Renal cortex interstitium (tissue), 11 donors: ENCODE data around the gene UNC5B. TPM values are rescaled to one million over a fixed set of nuclear protein-coding genes. Genes with fewer than 3 reads are reported as not detected.
A peak's percentile ranks its signal among the peaks of the same experiment; 100 is the strongest.
"Not testable (repeated sequence)": the region's sequence is repeated elsewhere in the genome, so short reads cannot be mapped to it uniquely, and the experiment has no call there.

Source experiments
- DNase-seq, 11 donors: peaks; one replicate each; pipeline ENCODE4 v3.0.0-alpha.2; 2013; ENCODE audit warnings: low read depth in 9 of 11, low spot score in 4 of 11; ENCODE audit errors: extremely low read depth in 1 of 11
- polyA plus RNA-seq, 3 donors: library from polyadenylated mRNA; unstranded; fragments of 120-200 nt; gene quantifications; one replicate each; pipeline ENCODE4 v1.2.1, GENCODE V29; 2013; ENCODE audit not compliant: insufficient read length in 3 of 3

UNC5B gene
- polyA plus RNA-seq, 3 donors, result 42.2 to 58.4 (median 50.9) TPM

- peak in 8 of 11 donors; percentile 55 to 78 (median 68) for DNase-seq
Observed at GRCh38 chr10:71270301-71271220, 58.2 kb downstream of the UNC5B start.

GRCh38 chr10:71271662-71272055 lies 59.3 kb downstream of the UNC5B start:
- no peak for DNase-seq

DNA sequence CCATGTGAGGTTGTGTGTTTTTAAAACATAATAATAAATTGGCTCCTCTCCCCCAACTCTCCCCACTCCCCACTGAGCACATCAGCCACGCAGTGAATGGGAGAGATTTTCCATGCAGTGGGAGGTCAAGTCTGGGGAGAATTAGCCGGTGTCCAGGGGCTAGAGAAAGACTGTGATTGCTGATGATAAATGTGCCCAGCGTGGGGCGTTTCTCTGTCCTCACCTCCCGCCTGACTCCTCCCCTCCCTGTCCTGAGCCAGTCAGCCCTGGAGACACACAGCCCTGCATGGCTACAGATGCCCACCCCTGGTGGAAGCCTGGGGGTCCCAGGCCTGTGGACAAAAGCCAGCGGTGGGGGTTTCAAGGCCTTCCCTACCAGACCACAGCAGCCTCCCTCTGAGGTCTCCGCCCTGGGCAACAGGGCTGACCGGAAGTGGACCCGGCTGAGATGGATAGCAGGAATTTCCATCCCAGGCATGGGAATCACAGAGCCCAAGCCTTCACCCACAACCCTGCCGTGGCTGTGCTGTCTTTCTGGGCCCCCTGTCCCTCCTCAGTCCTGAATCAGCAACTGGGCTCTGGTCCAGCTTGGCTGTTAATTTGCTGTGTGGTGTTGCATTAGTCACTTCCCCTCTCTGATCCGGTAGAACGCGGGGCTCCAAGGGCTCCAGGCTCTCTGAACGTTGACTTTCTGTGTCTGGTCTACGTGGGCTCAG lies 59.8 kb downstream of the UNC5B start:
- DNase-seq, result no peak

GRCh38 chr10:71272974-71273373 lies 60.6 kb downstream of the UNC5B start:
- not testable (repeated sequence) for DNase-seq

DNA sequence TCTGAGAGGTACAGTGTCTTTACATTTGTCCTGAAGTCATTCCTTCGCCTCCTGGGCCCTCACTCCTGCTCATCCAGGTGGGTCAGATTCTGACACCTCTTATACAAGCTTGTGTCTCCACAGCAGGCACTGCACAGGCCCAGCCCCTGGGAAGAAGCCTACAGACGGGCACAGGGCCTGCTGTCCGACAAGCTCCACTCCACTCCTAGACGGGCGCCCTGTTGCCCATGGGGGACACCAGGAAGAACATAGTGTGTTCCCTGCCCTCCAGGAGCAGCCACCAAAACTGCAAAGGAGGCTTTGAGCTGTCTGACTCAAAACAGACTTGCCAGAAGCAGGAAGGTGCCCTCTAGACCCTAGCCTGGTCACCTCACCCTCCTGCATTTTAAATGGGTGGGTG lies 61.1 kb downstream of the UNC5B start:
- DNase-seq, result no peak

- no peak for DNase-seq
Observed at GRCh38 chr10:71274901-71275796, 62.8 kb downstream of the UNC5B start.

DNA sequence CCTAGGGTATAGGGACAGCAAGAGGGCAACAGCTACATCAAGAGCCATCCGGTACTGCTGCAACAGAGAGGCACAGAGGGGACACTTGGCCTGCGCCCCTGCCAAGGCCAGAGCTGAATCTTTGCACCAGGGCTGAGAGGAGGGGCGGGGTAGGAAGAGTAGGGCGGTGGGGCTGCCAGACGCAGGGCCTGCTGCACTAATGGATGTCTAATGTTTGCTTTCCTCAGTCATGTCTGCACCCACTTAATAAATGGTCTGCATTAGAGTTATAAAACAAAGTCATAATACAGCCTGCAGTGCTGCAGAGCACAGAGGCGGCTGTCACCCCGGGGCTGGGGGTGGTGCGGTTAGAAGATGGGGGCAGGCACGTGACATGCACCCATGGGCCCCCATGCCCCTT lies 64.5 kb downstream of the UNC5B start:
- DNase-seq, result no peak

- DNase-seq, result no peak
Observed at GRCh38 chr10:71277914-71278665, 65.7 kb downstream of the UNC5B start.

DNA sequence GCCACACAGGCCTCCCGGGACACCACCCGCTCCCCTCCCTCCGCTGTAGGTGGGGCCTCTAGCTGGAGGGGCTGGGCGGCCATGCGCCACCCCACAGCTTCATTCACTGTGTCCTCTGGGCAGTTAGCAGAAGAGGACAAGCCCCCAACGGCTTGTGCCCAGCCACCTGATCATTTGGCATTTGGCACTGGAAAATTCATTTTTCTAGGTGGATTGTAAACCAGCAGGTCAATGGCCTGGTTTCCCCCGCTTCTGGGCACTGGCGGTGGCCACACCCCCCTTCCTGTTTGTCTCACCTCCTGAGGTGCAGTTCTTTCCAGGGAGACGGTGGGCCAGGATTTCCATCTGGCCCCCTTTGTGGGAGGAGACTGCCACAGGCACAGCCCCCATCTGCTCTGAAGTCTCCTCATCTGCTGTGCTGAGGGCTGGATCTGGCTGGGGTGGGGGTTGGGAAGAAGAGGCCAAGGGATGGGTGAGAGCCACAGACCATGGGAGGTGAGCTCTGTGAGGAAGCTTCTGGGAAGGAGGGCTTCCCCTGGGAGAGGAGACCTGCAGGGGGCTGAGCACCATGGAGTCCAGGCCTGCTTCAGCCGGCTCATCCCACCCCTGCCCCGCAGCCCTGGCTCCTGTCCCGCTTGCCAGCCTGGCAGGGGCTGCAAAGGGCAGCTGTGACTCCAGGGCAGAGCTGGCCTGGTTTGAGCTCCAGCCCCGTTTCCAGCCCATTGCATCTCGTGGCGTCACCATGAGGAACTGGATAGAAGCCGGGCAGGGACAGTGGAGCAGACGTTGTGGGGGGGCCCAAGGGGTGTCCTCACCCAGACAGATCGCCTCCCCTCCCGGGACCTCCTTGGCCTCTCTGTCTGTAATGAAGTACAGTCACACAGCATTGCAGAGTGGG lies 66.6 kb downstream of the UNC5B start:
- no peak for DNase-seq

DNA sequence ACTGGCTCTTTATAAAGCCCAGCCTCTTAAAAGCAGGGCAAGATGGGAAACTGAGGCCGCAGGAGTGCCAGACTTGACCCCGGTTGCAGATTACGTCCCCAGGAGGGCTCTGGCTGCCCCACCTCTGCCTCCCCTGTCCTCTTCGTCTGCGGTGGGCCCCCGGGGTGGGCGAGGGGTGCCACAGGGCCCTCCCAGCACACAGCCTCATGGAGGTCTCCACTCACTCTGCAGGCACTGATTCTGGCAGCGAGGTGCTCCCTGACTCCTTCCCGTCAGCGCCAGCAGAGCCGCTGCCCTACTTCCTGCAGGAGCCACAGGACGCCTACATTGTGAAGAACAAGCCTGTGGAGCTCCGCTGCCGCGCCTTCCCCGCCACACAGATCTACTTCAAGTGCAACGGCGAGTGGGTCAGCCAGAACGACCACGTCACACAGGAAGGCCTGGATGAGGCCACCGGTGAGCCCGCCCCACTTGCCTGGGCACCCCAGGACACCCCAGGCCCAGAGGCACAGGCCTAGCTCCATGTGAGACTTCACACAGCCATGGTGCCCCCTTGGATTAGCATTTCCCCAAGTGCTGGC lies 67.3 kb downstream of the UNC5B start:
- DNase-seq, result no peak

GRCh38 chr10:71280216-71280615 lies 67.8 kb downstream of the UNC5B start:
- no peak for DNase-seq

GRCh38 chr10:71280825-71281224 lies 68.5 kb downstream of the UNC5B start:
- no peak for DNase-seq

GRCh38 chr10:71281646-71282322 lies 69.4 kb downstream of the UNC5B start:
- no peak for DNase-seq

DNA sequence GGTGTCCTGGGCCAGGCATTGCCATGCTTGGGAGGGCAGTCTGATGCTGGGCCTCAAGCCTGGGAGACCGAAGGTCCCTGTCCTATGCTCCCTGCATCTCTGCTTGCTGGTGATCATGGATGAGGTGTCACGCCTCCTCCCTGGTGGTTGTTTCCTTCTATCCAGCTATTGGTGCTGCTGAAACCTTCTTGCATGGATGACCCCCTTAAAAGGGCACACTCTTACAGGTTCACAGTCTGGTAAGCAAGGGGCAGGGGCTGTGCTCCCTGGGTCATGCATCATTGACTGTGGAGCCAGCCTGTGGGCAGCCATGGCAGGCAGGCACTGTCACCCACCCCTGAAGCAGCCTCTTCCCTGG lies 69.9 kb downstream of the UNC5B start:
- DNase-seq, result no peak

DNA sequence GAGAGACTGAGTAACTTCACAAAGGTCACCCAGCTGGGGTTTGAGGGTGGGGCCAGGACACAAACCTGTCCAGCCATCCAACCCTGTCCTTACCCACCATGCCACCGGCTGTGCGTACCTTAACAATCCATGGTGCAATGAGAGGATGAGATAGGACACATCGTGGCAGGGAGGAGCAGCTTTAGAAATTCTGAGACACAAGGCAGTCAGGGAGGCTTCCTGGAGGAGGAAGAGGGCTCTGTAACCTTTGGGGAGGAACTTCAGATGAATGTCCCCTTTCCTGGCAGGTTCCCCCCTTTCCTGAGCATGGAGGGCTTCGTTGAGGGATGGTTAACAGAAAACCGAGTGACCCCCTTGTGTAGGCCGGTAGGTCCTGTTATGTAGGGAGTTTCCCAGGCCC lies 71.0 kb downstream of the UNC5B start:
- DNase-seq, result no peak

- DNase-seq, result no peak
Observed at GRCh38 chr10:71283876-71284275, 71.5 kb downstream of the UNC5B start.
